CD4-positive, CD25-positive, alpha-beta regulatory T cell (primary cell): Measurements from ENCODE around the gene C9orf40. TPM values are rescaled to one million over a fixed set of nuclear protein-coding genes. Genes with fewer than 3 reads are reported as not detected.
A peak's percentile ranks its signal among the peaks of the same experiment; 100 is the strongest.

ENCODE experiments used
- ATAC-seq, 2 donors: fragments of 150-1000 bp; cut with Tn5 transposase; one replicate each; pipeline ENCODE4 v1.10.0; 2021; ENCODE audit warnings: low read depth in 2 of 2, moderate number of reproducible peaks in 2 of 2, moderate library complexity in 1 of 2
- DNase-seq, 3 donors: peaks; one replicate each; pipeline versions ENCODE4 v3.0.0 to v3.0.0-alpha.2; 2012 to 2022; ENCODE audit warnings: mixed read lengths in 1 of 3
- H3K27ac ChIP-seq: one replicate; pipeline ENCODE4 v1.7.0; 2013; ENCODE audit warnings: mild to moderate bottlenecking, low read length; ENCODE audit not compliant: insufficient read depth, poor library complexity, severe bottlenecking
- H3K27me3 ChIP-seq: one replicate; pipeline ENCODE4 v1.7.0; 2013; ENCODE audit warnings: low read length; ENCODE audit not compliant: control insufficient read depth, insufficient read depth
- H3K36me3 ChIP-seq: one replicate; pipeline ENCODE4 v1.7.0; 2013; ENCODE audit warnings: mild to moderate bottlenecking, low read length, moderate library complexity; ENCODE audit not compliant: control insufficient read depth, insufficient read depth
- H3K4me1 ChIP-seq: 2 replicates; pipeline ENCODE4 v1.7.0; 2013; ENCODE audit warnings: mild to moderate bottlenecking, low read length; ENCODE audit not compliant: insufficient read depth, control insufficient read depth, poor library complexity, severe bottlenecking
- H3K4me3 ChIP-seq: one replicate; pipeline ENCODE4 v1.7.0; 2013; ENCODE audit warnings: low read depth, mild to moderate bottlenecking, low read length, moderate library complexity
- H3K9me3 ChIP-seq, 2 experiments: 1 replicate in 1 of 2; 2 replicates in 1 of 2; pipeline ENCODE4 v1.7.0; 2013; ENCODE audit warnings: low read length in 2 of 2, mild to moderate bottlenecking in 1 of 2, moderate library complexity in 1 of 2; ENCODE audit not compliant: control insufficient read depth in 2 of 2
- H3K27ac Mint-ChIP-seq, 3 donors: one replicate each; pipeline ENCODE4 v1.8.0; 2020 to 2022; ENCODE audit warnings: mild to moderate bottlenecking in 3 of 3, mixed read lengths in 3 of 3, moderate library complexity in 2 of 3
- H3K27me3 Mint-ChIP-seq: one replicate; pipeline ENCODE4 v1.8.0; 2022; ENCODE audit warnings: mild to moderate bottlenecking, mixed read lengths
- H3K36me3 Mint-ChIP-seq: one replicate; pipeline ENCODE4 v1.8.0; 2020; ENCODE audit warnings: mixed read lengths
- H3K4me1 Mint-ChIP-seq, 4 donors: one replicate each; pipeline ENCODE4 v1.8.0; 2020 to 2022; ENCODE audit warnings: mixed read lengths in 4 of 4, mild to moderate bottlenecking in 1 of 4
- H3K4me3 Mint-ChIP-seq, 4 donors: one replicate each; pipeline ENCODE4 v1.8.0; 2020 to 2022; ENCODE audit warnings: mild to moderate bottlenecking in 4 of 4, mixed read lengths in 4 of 4, moderate library complexity in 3 of 4
- H3K9me3 Mint-ChIP-seq, 7 donors: one replicate each; pipeline ENCODE4 v1.8.0; 2020 to 2022; ENCODE audit warnings: mixed read lengths in 7 of 7, mild to moderate bottlenecking in 3 of 7, moderate library complexity in 2 of 7
- polyA plus RNA-seq, 4 donors: library from polyadenylated mRNA; unstranded; fragments of 300-500 nt; fragmentation: Illumina TruSeq; gene quantifications; one replicate each; pipeline ENCODE4 v1.2.3, GENCODE V29; 2021
- total RNA-seq: library from RNA; stranded (reverse); gene quantifications from one replicate; pipeline ENCODE4 v1.2.3, GENCODE V29; 2022

Gene C9orf40
- total and polyA plus RNA-seq, 5 donors from 2014 or later, result 1.7 to 4.5 (median 3.6) TPM

GRCh38 chr9:74951725-74952151 lies 974 bp downstream of the C9orf40 start:
- DNase-seq (peak in 2 of 3 donors; percentile 29 to 62), ATAC-seq (peak; percentile 16 to 23)
- Mint-ChIP-seq H3K27ac (peak overlapping the region; percentile 79 to 98 (median 95)), H3K27me3 (no peaks in the 10 kb centered on the region), H3K9me3 (no peaks in the 10 kb centered on the region), H3K4me3 (peak overlapping the region; percentile 96 to 100 (median 98)), H3K36me3 (peaks cover 8% of the 10 kb centered on the region), H3K4me1 (peaks cover 14 to 41% (median 28%) of the 10 kb centered on the region in 4 donors)
- H3K36me3 ChIP-seq, result no peaks in the 10 kb centered on the region
- H3K27me3 ChIP-seq, result no peaks in the 10 kb centered on the region
- H3K9me3 ChIP-seq, result no peaks in the 10 kb centered on the region
- peaks cover 7% of the 10 kb centered on the region for H3K4me1 ChIP-seq
- H3K4me3 ChIP-seq, result peak overlapping the region; percentile 90
- H3K27ac ChIP-seq, result peak overlapping the region; percentile 89

- Mint-ChIP-seq H3K4me3 (peak overlapping the region; percentile 96 to 100 (median 98)), H3K4me1 (peaks cover 14 to 41% (median 25%) of the 10 kb centered on the region in 4 donors), H3K27me3 (no peaks in the 10 kb centered on the region), H3K36me3 (peaks cover 8% of the 10 kb centered on the region), H3K27ac (peak overlapping the region; percentile 79 to 98 (median 95)), H3K9me3 (no peaks in the 10 kb centered on the region)
- ATAC-seq (no peak), DNase-seq (no peak)
- Histone ChIP-seq H3K36me3 (no peaks in the 10 kb centered on the region), H3K9me3 (no peaks in the 10 kb centered on the region), H3K27me3 (no peaks in the 10 kb centered on the region), H3K27ac (peak overlapping the region; percentile 89), H3K4me1 (peaks cover 7% of the 10 kb centered on the region), H3K4me3 (peak overlapping the region; percentile 90)
Measured at GRCh38 chr9:74951107-74951720, 1.5 kb downstream of the C9orf40 start.

GRCh38 chr9:74949859-74950855 lies 2.6 kb downstream of the C9orf40 start:
- Histone ChIP-seq H3K27ac (no peak overlapping the region), H3K9me3 (no peaks in the 10 kb centered on the region), H3K4me3 (no peak overlapping the region), H3K4me1 (peaks cover 7% of the 10 kb centered on the region), H3K27me3 (no peaks in the 10 kb centered on the region), H3K36me3 (no peaks in the 10 kb centered on the region)
- no peaks in the 10 kb centered on the region for H3K9me3 Mint-ChIP-seq
- peak overlapping the region; percentile 32 to 95 (median 42) for H3K27ac Mint-ChIP-seq
- peak overlapping the region; percentile 21 to 84 (median 58) for H3K4me3 Mint-ChIP-seq
- H3K4me1 Mint-ChIP-seq, result peaks cover 14 to 41% (median 22%) of the 10 kb centered on the region in 4 donors
- H3K36me3 Mint-ChIP-seq, result peaks cover 8% of the 10 kb centered on the region
- no peak for DNase-seq
- ATAC-seq, result no peak
- H3K27me3 Mint-ChIP-seq, result no peaks in the 10 kb centered on the region

GRCh38 chr9:74948937-74949336 lies 3.8 kb downstream of the C9orf40 start:
- H3K4me3 ChIP-seq, result no peak overlapping the region
- H3K4me1 ChIP-seq, result peaks cover 7% of the 10 kb centered on the region
- Mint-ChIP-seq H3K27ac (no peak overlapping the region), H3K9me3 (no peaks in the 10 kb centered on the region), H3K27me3 (no peaks in the 10 kb centered on the region), H3K4me3 (peak overlapping the region in 2 of 4 donors; percentile 60 to 84), H3K36me3 (peaks cover 8% of the 10 kb centered on the region), H3K4me1 (peaks cover 10 to 37% (median 22%) of the 10 kb centered on the region in 4 donors)
- H3K9me3 ChIP-seq, result no peaks in the 10 kb centered on the region
- ATAC-seq (no peak), DNase-seq (no peak)
- no peak overlapping the region for H3K27ac ChIP-seq
- H3K36me3 ChIP-seq, result no peaks in the 10 kb centered on the region
- no peaks in the 10 kb centered on the region for H3K27me3 ChIP-seq

GRCh38 chr9:74946686-74947085 lies 6.0 kb downstream of the C9orf40 start:
- Mint-ChIP-seq H3K9me3 (no peaks in the 10 kb centered on the region), H3K4me3 (no peak overlapping the region), H3K4me1 (peaks cover 12 to 32% (median 16%) of the 10 kb centered on the region in 4 donors), H3K27me3 (no peaks in the 10 kb centered on the region), H3K27ac (no peak overlapping the region), H3K36me3 (peaks cover 8% of the 10 kb centered on the region)
- no peak overlapping the region for H3K4me3 ChIP-seq
- ATAC-seq (no peak), DNase-seq (no peak)
- no peaks in the 10 kb centered on the region for H3K27me3 ChIP-seq
- H3K9me3 ChIP-seq, result no peaks in the 10 kb centered on the region
- no peaks in the 10 kb centered on the region for H3K36me3 ChIP-seq
- H3K27ac ChIP-seq, result no peak overlapping the region
- H3K4me1 ChIP-seq, result peaks cover 7% of the 10 kb centered on the region

- H3K36me3 Mint-ChIP-seq, result peaks cover 4% of the 10 kb centered on the region
- no peaks in the 10 kb centered on the region for H3K9me3 ChIP-seq
- H3K4me3 Mint-ChIP-seq, result no peak overlapping the region
- H3K4me3 ChIP-seq, result no peak overlapping the region
- H3K27me3 ChIP-seq, result no peaks in the 10 kb centered on the region
- no peak overlapping the region for H3K27ac ChIP-seq
- DNase-seq, result peak in 1 of 3 donors; percentile 56
- ATAC-seq, result peak; percentile 62 to 71
- H3K36me3 ChIP-seq, result no peaks in the 10 kb centered on the region
- peak overlapping the region in 1 of 3 donors; percentile 14 for H3K27ac Mint-ChIP-seq
- H3K9me3 Mint-ChIP-seq, result no peaks in the 10 kb centered on the region
- peaks cover 0 to 9% (median 5%) of the 10 kb centered on the region in 4 donors for H3K4me1 Mint-ChIP-seq
- H3K27me3 Mint-ChIP-seq, result no peaks in the 10 kb centered on the region
- H3K4me1 ChIP-seq, result no peaks in the 10 kb centered on the region
Measured at GRCh38 chr9:74942801-74943200, 9.9 kb downstream of the C9orf40 start.

GRCh38 chr9:74940600-74940999 lies 12.1 kb downstream of the C9orf40 start:
- peaks cover 0 to 2% (median 0%) of the 10 kb centered on the region in 7 donors for H3K9me3 Mint-ChIP-seq
- Histone ChIP-seq H3K27ac (no peak overlapping the region), H3K4me3 (no peak overlapping the region), H3K9me3 (no peaks in the 10 kb centered on the region), H3K36me3 (no peaks in the 10 kb centered on the region), H3K27me3 (no peaks in the 10 kb centered on the region), H3K4me1 (no peaks in the 10 kb centered on the region)
- no peak overlapping the region for H3K4me3 Mint-ChIP-seq
- H3K36me3 Mint-ChIP-seq, result no peaks in the 10 kb centered on the region
- no peak for ATAC-seq
- H3K27ac Mint-ChIP-seq, result no peak overlapping the region
- H3K27me3 Mint-ChIP-seq, result peaks cover 14% of the 10 kb centered on the region
- DNase-seq, result no peak
- peaks cover 0 to 9% (median 4%) of the 10 kb centered on the region in 4 donors for H3K4me1 Mint-ChIP-seq
